Caki2 (cell line): ENCODE data around the gene SFSWAP. TPM values are rescaled to one million over a fixed set of nuclear protein-coding genes. Genes with fewer than 3 reads are reported as not detected.
"Not testable (repeated sequence)": the region's sequence is repeated elsewhere in the genome, so short reads cannot be mapped to it uniquely, and the experiment has no call there.

Source experiments
- DNase-seq: peaks from one replicate; pipeline ENCODE4 v3.0.0-alpha.2; 2015; ENCODE audit warnings: low read depth
- in situ Hi-C: cut with HindIII; loops from 2 replicates; pipeline ENCODE4 v1.10.0; 2016; ENCODE audit warnings: low sequenced_read_pairs, low pct_unique_long_range_greater_than_20kb, mixed read lengths
- total RNA-seq: library from RNA; depleted of rRNA; stranded (reverse); fragments of >200 nt; shearing (Covaris generic); gene quantifications from 2 replicates; pipeline ENCODE4 v1.2.3, GENCODE V29; 2014; ENCODE audit warnings: low replicate concordance

Gene SFSWAP
- total RNA-seq, 1 experiment from 2014 or later: 18.1 TPM

DNA sequence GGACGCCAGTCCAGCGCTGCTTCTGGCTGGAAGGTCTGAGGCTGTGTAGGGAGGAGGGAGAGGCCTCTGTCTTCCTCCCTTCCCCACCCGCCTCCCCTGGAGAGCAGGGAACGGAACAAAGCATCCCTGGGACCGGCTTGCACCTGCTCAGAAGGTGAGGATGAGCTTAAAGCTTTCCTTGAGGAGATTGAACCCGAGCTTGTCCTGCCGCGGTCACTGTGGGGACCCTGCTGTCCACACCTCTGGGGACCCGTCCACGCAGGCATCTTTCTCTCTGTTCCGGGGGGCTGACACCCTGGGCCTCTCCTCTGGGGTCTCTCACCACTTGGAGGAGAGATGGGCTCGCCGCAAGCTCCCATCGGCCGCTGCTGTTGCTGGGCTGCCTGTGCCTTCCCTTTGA, 33.2 kb upstream of the SFSWAP start:
- no peak for DNase-seq
- in situ Hi-C loops: no loop called here

GRCh38 chr12:131678389-131679181, 32.3 kb upstream of the SFSWAP start:
- in situ Hi-C loops, DNase-seq: not testable (repeated sequence)

DNA sequence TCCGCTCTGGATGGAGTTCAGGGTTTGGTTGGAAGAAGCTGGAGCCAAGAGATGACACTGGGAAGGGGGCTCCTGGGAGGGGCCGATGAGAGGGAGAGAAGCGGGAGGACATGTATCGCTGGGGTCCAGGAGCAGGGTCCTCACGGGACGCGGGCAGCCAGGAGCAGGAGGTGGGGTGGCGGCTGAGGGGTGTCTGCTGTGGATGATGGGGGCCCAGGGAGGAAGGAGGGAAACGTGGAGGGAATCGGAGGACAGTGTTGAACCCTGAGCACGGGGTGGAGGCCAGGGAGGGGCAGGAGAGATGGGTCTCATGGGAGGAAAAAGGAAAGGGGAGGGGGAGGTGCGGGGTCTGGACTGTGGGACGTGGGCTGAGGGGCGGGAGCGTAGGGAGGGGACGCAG, 31.7 kb upstream of the SFSWAP start:
- in situ Hi-C loops, DNase-seq: not testable (repeated sequence)

GRCh38 chr12:131679816-131680215, 31.1 kb upstream of the SFSWAP start:
- in situ Hi-C loops, DNase-seq: not testable (repeated sequence)

- DNase-seq, in situ Hi-C loops: not testable (repeated sequence)
Observed at GRCh38 chr12:131680392-131681256, 30.3 kb upstream of the SFSWAP start.

- DNase-seq: no peak
- in situ Hi-C loops: no loop called here
Observed at GRCh38 chr12:131681257-131681620, 29.7 kb upstream of the SFSWAP start.

DNA sequence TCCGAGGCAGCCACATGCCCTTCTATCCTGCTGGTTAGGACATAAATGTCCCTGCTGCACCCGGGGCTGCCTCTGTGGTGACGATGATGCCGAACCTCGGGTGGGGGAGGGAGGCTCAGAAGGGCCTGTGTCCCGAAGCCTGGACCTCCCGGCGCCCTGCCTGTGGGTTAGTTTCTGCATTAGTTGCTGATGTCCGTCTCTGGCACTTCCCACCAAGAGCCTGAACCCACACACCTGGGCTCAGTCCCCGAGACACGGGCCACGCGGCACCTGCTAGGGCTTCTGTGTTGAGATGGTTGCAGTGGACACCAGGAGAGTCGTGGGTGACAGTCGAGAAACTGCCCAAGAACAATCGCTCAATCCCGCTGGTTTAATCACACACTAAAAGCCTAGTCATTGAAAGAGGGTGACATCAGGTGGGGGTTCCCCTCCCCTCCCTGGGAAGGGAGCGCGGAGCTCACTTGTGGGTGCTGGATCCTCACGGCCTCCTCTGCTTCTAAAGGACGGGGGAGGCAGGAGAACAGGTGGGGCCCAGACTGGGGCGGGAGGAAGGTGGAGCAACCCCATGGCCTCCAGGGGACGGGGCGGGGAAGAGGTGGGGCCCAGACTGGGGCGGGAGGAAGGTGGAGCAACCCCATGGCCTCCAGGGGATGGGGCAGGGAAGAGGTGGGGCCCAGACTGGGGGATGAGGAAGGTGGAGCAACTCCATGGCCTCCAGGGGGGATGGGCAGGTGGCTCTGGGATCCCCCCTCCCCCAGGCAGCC, 29.0 kb upstream of the SFSWAP start:
- DNase-seq, in situ Hi-C loops: not testable (repeated sequence)

DNA sequence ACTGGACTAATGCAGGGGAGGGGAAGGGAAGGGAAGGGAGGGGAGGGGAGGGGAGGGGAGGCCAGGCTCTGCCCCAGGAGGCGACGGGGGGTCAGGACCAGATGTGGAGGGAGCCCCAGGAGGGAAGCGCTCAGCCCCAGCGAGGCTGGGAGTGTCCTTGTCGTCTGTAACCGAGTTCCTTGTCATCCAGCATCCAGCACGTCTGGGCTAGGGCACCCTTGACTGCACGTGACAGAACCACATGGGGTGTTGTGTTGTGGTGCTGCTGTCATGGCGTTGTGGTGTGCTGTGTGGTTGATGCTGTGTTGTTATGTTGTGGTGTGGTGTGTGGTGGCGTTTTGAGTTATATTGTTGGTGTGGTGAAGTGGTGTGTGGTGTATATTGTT, 28.4 kb upstream of the SFSWAP start:
- no peak for DNase-seq
- in situ Hi-C loops: no loop called here

DNA sequence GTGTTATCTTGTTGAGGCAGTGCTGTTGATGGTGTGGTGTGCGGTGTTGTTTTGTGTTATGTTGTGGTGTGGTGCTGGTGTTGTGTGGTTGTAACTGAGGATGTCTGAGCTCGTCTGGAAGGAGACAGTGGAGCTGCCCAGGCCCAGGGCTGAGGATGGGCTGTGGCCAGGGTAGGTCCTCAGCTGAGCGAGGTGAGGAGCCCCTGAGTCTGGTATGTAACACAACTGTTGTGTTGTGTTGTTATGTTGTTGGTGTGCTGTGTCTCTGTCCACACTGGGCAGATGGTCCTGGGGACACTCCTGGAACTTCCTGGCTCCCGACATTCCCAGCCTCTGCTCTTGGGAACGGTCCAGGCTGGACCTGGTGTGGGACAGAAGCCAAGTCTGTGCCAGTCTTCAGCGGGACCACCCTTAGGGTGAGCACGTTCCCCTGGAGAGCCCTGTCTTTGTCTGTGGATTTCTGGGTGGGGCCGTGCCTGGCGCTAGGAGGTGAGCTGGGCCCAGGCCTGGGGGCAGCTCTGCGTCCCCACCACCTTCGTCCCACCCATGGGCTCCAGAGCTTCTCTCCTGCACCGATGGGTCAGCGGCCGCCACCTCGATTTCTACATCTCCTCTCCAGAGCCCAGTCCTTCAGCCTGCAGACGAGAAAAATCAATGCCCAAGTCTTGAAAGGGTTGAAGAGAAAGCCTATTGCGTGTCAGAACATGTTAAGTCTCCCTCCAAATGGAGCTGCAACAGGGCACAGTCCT, 27.4 kb upstream of the SFSWAP start:
- DNase-seq: no peak
- in situ Hi-C loops: no loop called here

GRCh38 chr12:131684015-131684725, 26.7 kb upstream of the SFSWAP start:
- in situ Hi-C loops: no loop called here
- no peak for DNase-seq

DNA sequence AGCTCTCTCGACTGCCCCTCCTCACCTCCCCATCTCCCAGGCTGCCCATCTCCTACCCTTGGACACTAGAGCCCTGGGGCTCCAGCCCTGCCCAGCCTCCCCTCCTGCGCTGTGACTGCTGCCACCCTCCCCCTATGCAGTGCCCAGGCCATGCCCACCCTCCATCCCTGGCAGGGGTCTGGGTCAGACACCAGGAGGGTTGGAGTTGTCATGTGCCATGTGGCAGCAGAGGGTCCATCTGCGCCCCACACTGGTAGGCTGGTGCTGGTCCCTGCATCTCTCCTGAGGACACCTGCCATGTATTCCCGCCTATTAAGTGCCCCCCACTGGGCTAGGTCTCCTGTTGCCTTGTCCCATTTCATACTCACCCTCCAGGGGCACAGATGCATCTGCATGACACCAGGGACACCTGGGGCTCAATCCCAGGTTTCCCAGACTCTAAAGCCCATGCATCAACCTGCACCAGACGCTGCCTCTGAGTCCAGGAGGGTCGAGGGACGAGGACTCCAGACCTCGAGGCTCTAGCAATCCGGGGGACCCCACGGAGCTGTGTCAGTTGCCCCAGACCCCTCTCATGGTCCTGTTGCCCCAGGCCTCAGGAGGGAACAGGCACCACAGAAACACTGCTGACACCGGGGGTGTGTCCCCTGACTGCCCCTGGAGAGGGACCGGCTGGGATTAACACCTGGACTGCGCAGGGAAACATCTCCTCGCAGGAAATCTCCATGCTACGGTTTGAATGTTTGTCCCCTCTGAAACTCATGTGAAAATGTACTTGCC, 23.4 kb upstream of the SFSWAP start:
- in situ Hi-C loops: no loop called here
- no peak for DNase-seq

DNA sequence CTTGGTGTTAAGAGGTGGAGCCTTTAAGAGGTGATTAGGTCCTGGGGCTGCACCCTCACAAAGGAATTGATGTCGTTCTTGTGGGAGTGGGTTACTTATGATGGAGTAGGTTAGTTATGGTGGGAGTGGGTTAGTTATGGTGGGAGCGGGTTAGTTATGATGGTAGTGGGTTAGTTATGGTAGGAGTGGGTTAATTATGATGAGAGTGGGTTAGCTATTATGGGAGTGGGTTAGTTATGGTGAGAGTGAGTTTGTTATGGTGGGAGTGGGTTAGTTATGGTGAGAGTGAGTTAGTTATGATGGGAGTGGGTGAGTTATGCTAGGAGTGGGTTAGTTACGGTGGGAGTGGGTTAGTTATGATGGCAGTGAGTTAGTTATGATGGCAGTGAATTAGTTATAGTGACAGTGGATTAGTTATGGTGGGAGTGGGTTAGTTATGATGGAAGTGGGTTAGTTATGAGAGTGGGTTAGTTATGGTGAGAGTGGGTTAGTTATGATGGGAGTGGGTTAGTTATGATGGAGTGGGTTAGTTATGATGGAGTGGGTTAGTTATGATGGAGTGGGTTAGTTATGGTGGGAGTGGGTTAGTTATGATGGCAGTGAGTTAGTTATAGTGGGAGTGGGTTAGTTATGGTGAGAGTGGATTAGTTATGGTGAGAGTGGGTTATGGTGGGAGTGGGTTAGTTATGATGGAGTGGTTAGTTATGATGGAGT, 22.6 kb upstream of the SFSWAP start:
- in situ Hi-C loops: no loop called here
- no peak for DNase-seq

- in situ Hi-C loops: no loop called here
- no peak for DNase-seq
Observed at GRCh38 chr12:131688845-131689154, 22.1 kb upstream of the SFSWAP start.

GRCh38 chr12:131690320-131690719, 20.6 kb upstream of the SFSWAP start:
- in situ Hi-C loops: no loop called here

GRCh38 chr12:131692431-131692830, 18.5 kb upstream of the SFSWAP start:
- in situ Hi-C loops: no loop called here

More at GRCh38 chr12:131690320-131690719, 20.6 kb upstream of the SFSWAP start:
- no peak for DNase-seq

GRCh38 chr12:131693149-131693548, 17.7 kb upstream of the SFSWAP start:
- no peak for DNase-seq
- in situ Hi-C loops: no loop called here

More at GRCh38 chr12:131692431-131692830, 18.5 kb upstream of the SFSWAP start:
- no peak for DNase-seq
